ENCODE measurements around the gene RBP3. TPM values are rescaled to one million over a fixed set of nuclear protein-coding genes. Genes with fewer than 3 reads are reported as not detected.

The RBP3 gene
- total and polyA plus RNA-seq, 11 donors, result not detected

GRCh38 chr10:47371629-47372485, 23.7 kb downstream of the RBP3 start:
- ATAC-seq (no peak), DNase-seq (peak in 1 of 5 donors; percentile 10)
- intact Hi-C loops (cut with DNase I), result no loop called here
- TF ChIP-seq CTCF (IDR thresholded peaks at IDR 0.05) (no peak), POLR2A (IDR thresholded peaks at IDR 0.05) (no peak)
- H3K4me1 ChIP-seq, result peaks cover 0 to 7% (median 0%) of the 10 kb centered on the region in 12 donors
- H3K36me3 ChIP-seq, result no peaks in the 10 kb centered on the region
- WGBS, 4 donors, result 78 to 85% (median 81%) methylated on average over 7 of the region's 7 CpGs
- no peaks in the 10 kb centered on the region for H3K9me3 ChIP-seq
- peaks cover 0 to 12% (median 0%) of the 10 kb centered on the region in 9 donors for H3K27me3 ChIP-seq
- no peak overlapping the region for H3K27ac ChIP-seq
- H3K4me3 ChIP-seq, result no peak overlapping the region

- Histone ChIP-seq H3K36me3 (no peaks in the 10 kb centered on the region), H3K4me3 (no peak overlapping the region), H3K27ac (no peak overlapping the region), H3K27me3 (peaks cover 0 to 13% (median 0%) of the 10 kb centered on the region in 9 donors), H3K9me3 (no peaks in the 10 kb centered on the region), H3K4me1 (peaks cover 0 to 7% (median 0%) of the 10 kb centered on the region in 12 donors)
- intact Hi-C loops (cut with DNase I), result no loop called here
- ATAC-seq (no peak), DNase-seq (peak in 1 of 5 donors; percentile 4)
- 73 to 81% (median 78%) methylated on average over 6 of the region's 6 CpGs for WGBS, 4 donors
- TF ChIP-seq CTCF (IDR thresholded peaks at IDR 0.05) (no peak), POLR2A (IDR thresholded peaks at IDR 0.05) (no peak)
Observed at GRCh38 chr10:47372726-47373125, 24.6 kb downstream of the RBP3 start.

- Histone ChIP-seq H3K4me3 (no peak overlapping the region), H3K27ac (no peak overlapping the region), H3K27me3 (peaks cover 0 to 13% (median 0%) of the 10 kb centered on the region in 9 donors), H3K36me3 (no peaks in the 10 kb centered on the region), H3K9me3 (no peaks in the 10 kb centered on the region), H3K4me1 (peaks cover 0 to 7% (median 0%) of the 10 kb centered on the region in 12 donors)
- intact Hi-C loops (cut with DNase I), result no loop called here
- no peak for TF ChIP-seq CTCF (IDR thresholded peaks at IDR 0.05)
- no peak for TF ChIP-seq POLR2A (IDR thresholded peaks at IDR 0.05)
- ATAC-seq, result no peak
- DNase-seq, result peak in 1 of 5 donors; percentile 18
- 74 to 77% (median 76%) methylated on average over 11 to 12 of the region's 12 CpGs for WGBS, 4 donors
Observed at GRCh38 chr10:47374611-47375536, 26.7 kb downstream of the RBP3 start.

All from heart left ventricle (tissue), 16 donors.